ENCODE measurements around the gene CCT3. TPM values are rescaled to one million over a fixed set of nuclear protein-coding genes. Genes with fewer than 3 reads are reported as not detected.

The CCT3 gene
- total RNA-seq, 1 donor, result 119 TPM

Other genes starting within 250 kb of the CCT3 start
- 110 TPM for gene LMNA, start 223.6 kb downstream of the CCT3 start, total RNA-seq
- 30.4 TPM for gene SEMA4A, start 184.7 kb downstream of the CCT3 start, total RNA-seq
- 12.7 TPM for gene SLC25A44, start 144.2 kb downstream of the CCT3 start, total RNA-seq
- 59.0 TPM for gene PMF1, start 125.3 kb downstream of the CCT3 start, total RNA-seq
- gene BGLAP, start 96.1 kb downstream of the CCT3 start, total RNA-seq, result 0.31 TPM
- 0.94 TPM for gene PAQR6, start 90.2 kb downstream of the CCT3 start, total RNA-seq
- gene SMG5, start 55.5 kb downstream of the CCT3 start, total RNA-seq, result 38.8 TPM
- 0.42 TPM for gene TMEM79, start 54.0 kb downstream of the CCT3 start, total RNA-seq
- 16.5 TPM for gene GLMP, start 42.6 kb downstream of the CCT3 start, total RNA-seq
- gene VHLL, start 39.0 kb downstream of the CCT3 start, total RNA-seq, result not detected
- gene TSACC, start 234 bp upstream of the CCT3 start, total RNA-seq, result not detected
- not detected for gene RHBG, start 30.9 kb upstream of the CCT3 start, total RNA-seq
- 52.7 TPM for gene MEF2D, start 162.5 kb upstream of the CCT3 start, total RNA-seq
- gene IQGAP3, start 234.3 kb upstream of the CCT3 start, total RNA-seq, result 0.10 TPM
- 1.2 TPM for gene TTC24, start 241.4 kb upstream of the CCT3 start, total RNA-seq

Data from mononuclear cell (primary cell).